Sigmoid colon (tissue), 7 donors: ENCODE measurements around the gene UBE2L6. TPM values are rescaled to one million over a fixed set of nuclear protein-coding genes. Genes with fewer than 3 reads are reported as not detected.

ENCODE experiments used
- DNase-seq: peaks from one replicate; pipeline ENCODE4 v3.0.0-alpha.2; 2019
- H3K27ac ChIP-seq, 4 donors: fragments of 200-600 bp; sonication (generic); one replicate each; pipeline ENCODE4 v1.5.1; 2016 to 2019; ENCODE audit warnings: mild to moderate bottlenecking in 1 of 4
- H3K27me3 ChIP-seq, 3 donors: fragments of 200-600 bp; sonication (generic); one replicate each; pipeline ENCODE4 v1.5.1; 2019; ENCODE audit warnings: mild to moderate bottlenecking in 1 of 3
- H3K36me3 ChIP-seq, 4 donors: fragments of 200-600 bp; sonication (generic); one replicate each; pipeline ENCODE4 v1.5.1; 2016 to 2019
- H3K4me1 ChIP-seq, 4 donors: fragments of 200-600 bp; sonication (generic); one replicate each; pipeline ENCODE4 v1.5.1; 2017 to 2019
- H3K4me3 ChIP-seq, 4 donors: fragments of 200-600 bp; sonication (generic); one replicate each; pipeline ENCODE4 v1.5.1; 2017 to 2019; ENCODE audit warnings: mild to moderate bottlenecking in 2 of 4, moderate library complexity in 1 of 4
- H3K9me3 ChIP-seq, 4 donors: fragments of 200-600 bp in 3 of 4; sonication (generic) in 3 of 4; one replicate each; pipeline versions ENCODE4 v1.5.1 to v1.6.1; 2013 to 2019
- EP300 ChIP-seq, 4 donors: sonication (generic); formaldehyde crosslinking; IDR thresholded peaks; one replicate each; pipeline ENCODE4 v1.6.1; 2017; ENCODE audit warnings: antibody characterized with exemption in 4 of 4
- POLR2A ChIP-seq, 2 donors: fragments of 450-650 bp; IDR thresholded peaks; one replicate each; pipeline ENCODE4 v1.6.1; 2016; ENCODE audit warnings: antibody characterized with exemption in 2 of 2, mild to moderate bottlenecking in 2 of 2, moderate library complexity in 2 of 2
- POLR2AphosphoS5 ChIP-seq, 4 donors: sonication (generic); formaldehyde crosslinking; IDR thresholded peaks; one replicate each; pipeline ENCODE4 v1.6.1; 2017; ENCODE audit warnings: antibody characterized with exemption in 4 of 4
- WGBS, 2 donors: extraction: QIAGEN DNeasy Blood & Tissue Kit; methylation state at CpG; one replicate each; pipeline ENCODE4 v1.1.7; 2013; 5-methylcytosine and 5-hydroxymethylcytosine counted together
- intact Hi-C: fragments of 100-400 bp; cut with DNase I; formaldehyde crosslinking; loops from one replicate; pipeline ENCODE4 v1.15.1; 2023
- polyA plus RNA-seq, 3 donors: library from polyadenylated mRNA; stranded (reverse); fragments of 200-250 nt; gene quantifications; one replicate each; pipeline ENCODE4 v1.2.3, GENCODE V29; 2013
- total RNA-seq, 4 donors: library from RNA; depleted of rRNA; stranded (reverse); fragments of >200 nt; gene quantifications; one replicate each; pipeline ENCODE4 v1.1.0, GENCODE V29; 2016
- TF ChIP-seq, protein P1 (sequence below), 4 experiments: fragments of 450-650 bp in 3 of 4; fragments of 200-600 bp in 1 of 4; IDR thresholded peaks; one replicate each; pipeline ENCODE4 v1.5.1; 2016 to 2019; ENCODE audit warnings: antibody characterized with exemption in 4 of 4, mild to moderate bottlenecking in 3 of 4, moderate library complexity in 2 of 4
- donor health status: healthy with polysubstance abuse.
- donor health status: Bipolar disorder and iron deficiency.
- donor health status: healthy.

The UBE2L6 gene
- total and polyA plus RNA-seq, 7 donors, result 26.5 to 106 (median 37.8) TPM

DNA sequence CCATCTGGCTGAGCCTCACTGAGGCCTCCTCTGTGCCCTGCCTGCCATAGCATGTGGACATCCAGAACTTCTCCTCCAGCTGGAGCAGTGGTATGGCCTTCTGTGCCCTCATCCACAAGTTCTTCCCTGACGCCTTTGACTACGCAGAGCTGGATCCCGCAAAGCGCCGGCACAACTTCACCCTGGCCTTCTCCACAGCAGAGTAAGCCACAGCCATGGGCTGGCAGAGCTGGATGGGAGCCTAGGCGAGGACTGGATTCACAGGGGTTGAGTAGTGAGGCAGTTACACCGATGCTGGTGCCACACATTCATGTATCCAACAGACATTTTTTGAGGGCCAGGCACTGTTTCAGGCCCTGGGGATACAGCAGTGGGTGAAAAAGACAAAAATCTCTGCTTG lies 21.0 kb downstream of the UBE2L6 start:
- Histone ChIP-seq H3K4me1 (no peaks in the 10 kb centered on the region), H3K27ac (no peak overlapping the region), H3K36me3 (peaks cover under 1 to 31% (median 17%) of the 10 kb centered on the region in 4 donors), H3K9me3 (no peaks in the 10 kb centered on the region), H3K27me3 (no peaks in the 10 kb centered on the region), H3K4me3 (no peak overlapping the region)
- DNase-seq, result no peak
- intact Hi-C loops, result no loop called here
- no peak for TF ChIP-seq POLR2AphosphoS5 (IDR thresholded peaks at IDR 0.05)
- TF ChIP-seq POLR2A (IDR thresholded peaks at IDR 0.05), result no peak
- TF ChIP-seq EP300 (IDR thresholded peaks at IDR 0.05), result no peak
- TF ChIP-seq, protein P1, sequence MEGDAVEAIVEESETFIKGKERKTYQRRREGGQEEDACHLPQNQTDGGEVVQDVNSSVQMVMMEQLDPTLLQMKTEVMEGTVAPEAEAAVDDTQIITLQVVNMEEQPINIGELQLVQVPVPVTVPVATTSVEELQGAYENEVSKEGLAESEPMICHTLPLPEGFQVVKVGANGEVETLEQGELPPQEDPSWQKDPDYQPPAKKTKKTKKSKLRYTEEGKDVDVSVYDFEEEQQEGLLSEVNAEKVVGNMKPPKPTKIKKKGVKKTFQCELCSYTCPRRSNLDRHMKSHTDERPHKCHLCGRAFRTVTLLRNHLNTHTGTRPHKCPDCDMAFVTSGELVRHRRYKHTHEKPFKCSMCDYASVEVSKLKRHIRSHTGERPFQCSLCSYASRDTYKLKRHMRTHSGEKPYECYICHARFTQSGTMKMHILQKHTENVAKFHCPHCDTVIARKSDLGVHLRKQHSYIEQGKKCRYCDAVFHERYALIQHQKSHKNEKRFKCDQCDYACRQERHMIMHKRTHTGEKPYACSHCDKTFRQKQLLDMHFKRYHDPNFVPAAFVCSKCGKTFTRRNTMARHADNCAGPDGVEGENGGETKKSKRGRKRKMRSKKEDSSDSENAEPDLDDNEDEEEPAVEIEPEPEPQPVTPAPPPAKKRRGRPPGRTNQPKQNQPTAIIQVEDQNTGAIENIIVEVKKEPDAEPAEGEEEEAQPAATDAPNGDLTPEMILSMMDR (IDR thresholded peaks at IDR 0.05), result no peak
- WGBS, 2 donors, result 96 to 97% methylated on average over 7 of the region's 7 CpGs

DNA sequence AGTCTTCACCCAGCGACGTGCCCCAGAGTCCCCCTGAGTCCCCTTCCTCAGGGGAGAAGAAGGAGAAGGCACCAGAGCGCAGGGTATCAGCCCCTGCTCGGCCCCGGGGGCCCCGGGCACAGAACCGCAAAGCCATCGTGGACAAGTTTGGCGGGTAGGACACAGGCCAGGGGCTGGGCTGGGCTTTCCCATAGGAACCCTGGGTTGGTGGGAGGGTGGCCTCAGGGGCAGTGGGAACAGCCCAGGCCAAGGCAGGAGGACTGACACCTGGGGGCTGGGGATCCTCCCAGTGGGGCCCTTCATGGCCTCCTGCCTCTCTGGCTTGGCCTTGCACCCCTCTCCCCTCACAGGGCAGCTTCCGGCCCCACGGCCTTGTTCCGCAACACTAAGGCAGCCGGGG lies 21.6 kb downstream of the UBE2L6 start:
- Histone ChIP-seq H3K4me1 (no peaks in the 10 kb centered on the region), H3K27me3 (no peaks in the 10 kb centered on the region), H3K4me3 (no peak overlapping the region), H3K27ac (no peak overlapping the region), H3K9me3 (no peaks in the 10 kb centered on the region), H3K36me3 (peaks cover 0 to 26% (median 14%) of the 10 kb centered on the region in 4 donors)
- intact Hi-C loops, result no loop called here
- TF ChIP-seq EP300 (IDR thresholded peaks at IDR 0.05), result no peak
- TF ChIP-seq, protein P1 (IDR thresholded peaks at IDR 0.05), result no peak
- no peak for TF ChIP-seq POLR2A (IDR thresholded peaks at IDR 0.05)
- TF ChIP-seq POLR2AphosphoS5 (IDR thresholded peaks at IDR 0.05), result no peak
- no peak for DNase-seq
- 91 to 95% methylated on average over 13 of the region's 13 CpGs for WGBS, 2 donors

DNA sequence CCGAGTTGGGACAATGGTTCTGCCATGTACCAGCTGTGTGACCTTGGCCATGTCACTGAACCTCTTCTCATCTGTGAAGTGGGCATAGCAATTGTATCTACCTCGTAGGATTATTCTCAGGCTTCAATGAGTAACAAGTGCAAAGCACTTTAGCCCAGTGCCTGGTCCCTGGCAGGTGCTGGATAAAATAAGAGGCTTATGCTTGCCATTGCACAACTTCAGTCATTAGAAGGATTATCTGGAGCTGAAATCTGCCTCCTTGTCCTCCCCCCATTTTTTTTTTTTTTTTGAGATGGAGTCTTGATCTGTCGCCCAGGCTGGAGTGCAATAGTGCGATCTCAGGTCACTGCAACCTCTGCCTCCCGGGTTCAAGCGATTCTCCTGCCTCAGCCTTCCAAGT lies 22.9 kb downstream of the UBE2L6 start:
- intact Hi-C loops, result no loop called here
- Histone ChIP-seq H3K9me3 (no peaks in the 10 kb centered on the region), H3K36me3 (peaks cover 0 to 13% (median 2%) of the 10 kb centered on the region in 4 donors), H3K4me1 (no peaks in the 10 kb centered on the region), H3K27ac (no peak overlapping the region), H3K27me3 (no peaks in the 10 kb centered on the region), H3K4me3 (no peak overlapping the region)
- no peak for TF ChIP-seq EP300 (IDR thresholded peaks at IDR 0.05)
- TF ChIP-seq POLR2AphosphoS5 (IDR thresholded peaks at IDR 0.05), result no peak
- no peak for TF ChIP-seq POLR2A (IDR thresholded peaks at IDR 0.05)
- TF ChIP-seq, protein P1 (IDR thresholded peaks at IDR 0.05), result no peak
- 93 to 95% methylated on average over 6 of the region's 6 CpGs for WGBS, 2 donors
- DNase-seq, result no peak

DNA sequence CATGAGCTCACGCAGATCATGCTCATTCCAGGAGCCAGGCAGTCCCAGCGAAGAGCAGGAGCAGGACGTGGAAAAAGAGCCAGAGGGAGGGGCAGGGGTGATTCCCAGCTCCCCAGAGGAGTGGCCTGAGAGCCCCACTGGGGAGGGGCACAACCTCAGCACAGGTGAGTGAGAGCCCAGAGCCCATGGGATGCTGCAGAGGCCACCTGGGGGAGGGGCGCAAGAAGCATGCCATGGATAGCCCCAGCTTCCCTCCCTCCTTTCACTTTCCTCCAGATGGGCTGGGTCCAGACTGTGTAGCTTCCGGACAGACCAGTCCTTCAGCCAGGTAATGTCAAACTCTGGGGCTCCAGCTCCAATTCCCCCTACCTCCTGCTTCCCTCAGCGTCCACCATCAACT lies 23.9 kb downstream of the UBE2L6 start:
- no peak overlapping the region for H3K4me3 ChIP-seq
- TF ChIP-seq POLR2AphosphoS5 (IDR thresholded peaks at IDR 0.05), result no peak
- TF ChIP-seq, protein P1 (IDR thresholded peaks at IDR 0.05), result no peak
- no peak for TF ChIP-seq EP300 (IDR thresholded peaks at IDR 0.05)
- no peak for TF ChIP-seq POLR2A (IDR thresholded peaks at IDR 0.05)
- peaks cover 0 to 3% (median 0%) of the 10 kb centered on the region in 4 donors for H3K36me3 ChIP-seq
- no peaks in the 10 kb centered on the region for H3K9me3 ChIP-seq
- intact Hi-C loops, result no loop called here
- H3K27me3 ChIP-seq, result no peaks in the 10 kb centered on the region
- H3K27ac ChIP-seq, result no peak overlapping the region
- DNase-seq, result no peak
- H3K4me1 ChIP-seq, result no peaks in the 10 kb centered on the region
- WGBS, 2 donors, result 27 to 60% methylated on average over 6 of the region's 6 CpGs

DNA sequence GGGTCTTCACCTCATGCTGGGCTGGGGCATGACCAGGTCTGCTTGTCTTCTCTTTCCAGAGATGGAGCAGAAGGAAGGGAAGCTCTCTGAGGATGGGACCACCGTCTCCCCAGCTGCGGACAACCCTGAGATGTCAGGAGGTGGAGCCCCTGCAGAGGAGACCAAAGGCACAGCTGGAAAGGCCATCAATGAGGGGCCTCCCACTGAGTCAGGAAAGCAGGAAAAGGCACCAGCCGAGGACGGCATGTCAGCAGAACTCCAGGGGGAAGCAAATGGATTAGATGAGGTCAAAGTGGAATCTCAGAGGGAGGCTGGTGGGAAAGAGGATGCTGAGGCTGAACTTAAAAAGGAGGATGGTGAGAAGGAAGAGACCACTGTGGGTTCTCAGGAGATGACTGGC lies 24.9 kb downstream of the UBE2L6 start:
- Histone ChIP-seq H3K4me3 (no peak overlapping the region), H3K36me3 (no peaks in the 10 kb centered on the region), H3K27ac (no peak overlapping the region), H3K27me3 (no peaks in the 10 kb centered on the region), H3K9me3 (no peaks in the 10 kb centered on the region), H3K4me1 (no peaks in the 10 kb centered on the region)
- DNase-seq, result no peak
- intact Hi-C loops, result no loop called here
- TF ChIP-seq, protein P1 (IDR thresholded peaks at IDR 0.05), result no peak
- TF ChIP-seq EP300 (IDR thresholded peaks at IDR 0.05), result no peak
- no peak for TF ChIP-seq POLR2AphosphoS5 (IDR thresholded peaks at IDR 0.05)
- no peak for TF ChIP-seq POLR2A (IDR thresholded peaks at IDR 0.05)
- whole genome bisulfite sequencing, 2 donors, result 78 to 88% methylated on average over 4 of the region's 4 CpGs
